HG03558 (cell line): ENCODE measurements around the gene CERS6.
A peak's percentile ranks its signal among the peaks of the same experiment; 100 is the strongest.
"Not testable (repeated sequence)": the region's sequence is repeated elsewhere in the genome, so short reads cannot be mapped to it uniquely, and the experiment has no call there.

Experiments used
- ATAC-seq: cut with Tn5 transposase; IDR thresholded peaks from one replicate; pipeline ENCODE4 v1.9.1; 2021; ENCODE audit warnings: moderate number of reproducible peaks; ENCODE audit not compliant: unreplicated experiment; ENCODE audit errors: extremely low read depth

CERS6 gene

GRCh38 chr2:168740788-168741187 is 284.7 kb downstream of the CERS6 start:
- ATAC-seq, result no peak

GRCh38 chr2:168742258-168742932 is 286.3 kb downstream of the CERS6 start:
- ATAC-seq, result no peak

DNA sequence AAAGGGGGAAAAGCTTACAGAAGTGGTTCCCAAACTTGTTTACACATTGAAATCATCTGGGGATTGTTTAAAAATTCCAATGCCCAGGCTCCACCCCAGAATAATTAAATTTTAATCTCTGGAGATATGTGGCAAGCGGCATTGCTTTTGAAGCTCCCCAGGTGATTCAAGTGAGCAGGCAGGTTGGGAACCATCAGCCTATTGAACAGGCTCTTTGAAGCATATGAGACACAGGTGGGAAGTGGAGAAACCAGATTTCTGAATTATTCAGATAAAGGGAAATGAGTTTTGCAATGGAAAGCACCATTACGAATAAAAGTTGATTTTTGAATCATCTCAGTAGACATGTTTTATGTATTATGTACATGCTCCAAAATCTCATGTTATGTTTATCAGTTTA is 288.8 kb downstream of the CERS6 start:
- ATAC-seq, result no peak

- ATAC-seq, result no peak
Measured at GRCh38 chr2:168748461-168748860, 292.4 kb downstream of the CERS6 start.

DNA sequence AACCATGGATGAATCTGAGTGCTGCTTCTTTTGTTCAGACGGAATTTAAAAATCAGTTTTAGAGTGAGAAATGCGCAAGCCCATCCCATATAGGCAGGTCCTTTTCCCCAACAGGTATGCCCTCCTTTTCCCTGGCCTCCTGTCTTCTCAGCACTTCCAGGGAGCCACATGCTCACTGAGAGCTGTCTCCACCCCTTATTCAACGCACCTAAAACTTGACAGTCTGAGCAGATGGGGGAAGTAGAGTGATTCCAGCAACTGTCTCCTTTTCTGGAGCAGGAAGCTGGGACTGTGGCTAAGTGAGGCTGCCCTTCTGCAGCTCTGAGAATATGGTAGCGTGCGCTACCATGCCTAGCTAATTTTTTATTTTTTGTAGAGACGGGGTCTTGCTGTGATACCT is 293.2 kb downstream of the CERS6 start:
- ATAC-seq, result no peak

DNA sequence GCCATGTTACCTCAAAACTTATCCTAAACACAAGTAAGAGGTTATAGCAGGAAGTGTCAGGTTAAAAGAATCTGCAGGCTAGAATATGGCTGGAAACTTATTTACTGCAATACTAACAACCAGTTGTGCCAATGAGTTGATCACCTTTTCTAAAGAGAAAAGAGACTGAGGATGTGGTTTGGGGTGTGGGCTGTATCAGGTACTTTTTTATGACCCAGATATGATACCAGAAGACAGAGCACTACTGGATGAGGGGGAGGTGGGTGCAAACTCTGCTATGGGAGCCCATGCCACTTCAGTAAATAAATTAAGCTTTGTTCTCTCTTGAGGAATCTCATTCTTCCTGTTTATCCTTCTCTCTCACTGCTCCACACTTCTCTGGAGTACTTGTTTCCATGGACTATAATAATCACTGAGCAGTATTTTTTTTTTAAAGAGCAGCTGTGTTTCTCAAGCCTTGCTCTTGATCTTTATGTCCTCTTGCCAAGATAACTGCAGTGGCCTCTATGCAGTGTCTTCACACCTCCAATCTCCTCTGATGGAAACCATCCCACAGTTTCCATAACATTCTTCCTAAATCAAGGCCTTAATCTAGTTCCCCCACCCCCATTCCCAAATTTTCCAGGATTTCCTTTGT is 295.1 kb downstream of the CERS6 start:
- ATAC-seq, result peak; percentile 71

DNA sequence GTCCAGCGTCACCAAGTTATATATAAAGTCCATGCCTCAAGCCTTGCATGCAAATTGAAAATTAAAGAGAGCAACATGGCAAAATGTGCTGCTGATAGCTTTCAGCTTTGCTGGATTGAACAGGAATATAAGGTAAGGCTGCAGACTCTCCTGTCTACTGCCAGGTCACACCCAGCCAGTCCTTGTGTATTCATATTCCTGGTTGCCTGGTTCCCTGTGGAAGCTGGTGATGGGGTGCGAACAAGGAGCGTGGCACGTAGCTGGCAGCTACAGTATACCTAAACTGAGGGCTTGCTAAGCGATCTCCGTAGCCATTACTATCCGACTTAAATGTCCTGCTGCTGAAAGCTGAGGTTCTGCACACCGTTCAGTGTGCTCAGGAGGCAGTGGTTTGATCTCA is 296.3 kb downstream of the CERS6 start:
- ATAC-seq, result no peak

- ATAC-seq, result no peak
Measured at GRCh38 chr2:168753765-168754329, 297.8 kb downstream of the CERS6 start.

- ATAC-seq, result no peak
Measured at GRCh38 chr2:168757223-168757622, 301.2 kb downstream of the CERS6 start.

DNA sequence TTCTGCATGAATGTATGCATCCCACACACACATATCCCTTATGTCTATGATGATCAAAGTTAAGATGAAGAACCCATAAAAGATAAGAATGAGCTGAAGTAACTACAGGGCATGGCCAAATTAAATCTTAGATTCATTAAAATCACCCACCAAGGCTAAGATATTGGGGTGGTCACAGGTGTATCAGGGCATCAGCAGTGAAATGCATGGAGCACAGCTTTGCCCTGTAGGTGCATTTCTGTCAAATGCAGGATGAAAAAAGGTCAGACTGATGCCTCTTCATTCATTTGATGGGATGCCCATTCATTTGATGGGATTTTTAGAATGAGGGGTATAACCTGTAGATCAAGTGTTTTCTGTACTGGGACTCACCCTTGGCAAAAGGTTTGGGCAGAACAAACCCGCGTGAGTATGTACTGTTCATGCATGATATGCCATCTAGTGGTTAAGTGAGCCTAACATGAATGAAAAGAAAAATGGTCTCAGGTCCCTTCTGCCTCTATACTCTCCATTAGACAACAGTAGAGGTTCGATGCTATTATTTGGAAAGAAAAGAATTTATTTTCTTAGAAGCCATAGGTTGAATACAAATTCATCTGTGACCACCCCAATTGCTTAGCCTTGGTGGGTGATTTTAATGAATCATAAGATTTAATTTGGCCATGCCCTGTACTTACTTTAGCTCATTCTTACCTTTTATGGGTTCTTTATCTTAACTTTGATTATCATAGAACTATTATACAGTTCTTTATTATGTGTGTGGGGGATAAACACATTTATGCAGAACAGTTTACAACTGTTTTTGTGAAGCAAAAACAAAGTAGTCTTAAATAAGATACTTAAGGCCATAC is 303.1 kb downstream of the CERS6 start:
- peak; percentile 91 for ATAC-seq

- no peak for ATAC-seq
Measured at GRCh38 chr2:168765401-168765800, 309.3 kb downstream of the CERS6 start.

DNA sequence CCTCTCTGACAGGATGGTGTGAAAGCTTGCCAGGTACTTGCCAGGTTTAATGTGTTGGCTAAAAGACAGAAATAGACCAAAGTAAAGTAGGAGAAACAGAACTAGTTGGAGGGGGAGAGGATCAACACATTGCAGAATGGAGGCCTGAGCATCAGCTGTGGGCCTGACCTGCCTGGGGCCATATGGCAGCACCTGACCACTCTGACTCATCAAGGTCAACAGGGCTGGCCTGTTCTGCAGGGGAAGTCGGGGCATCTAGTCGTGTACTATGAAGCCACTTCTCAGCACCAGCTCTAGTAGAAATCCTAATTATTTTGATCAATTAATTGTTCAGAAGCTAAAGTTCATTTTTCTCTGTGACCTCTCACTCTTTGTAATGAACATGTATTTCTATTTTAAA is 310.5 kb downstream of the CERS6 start:
- ATAC-seq, result no peak

DNA sequence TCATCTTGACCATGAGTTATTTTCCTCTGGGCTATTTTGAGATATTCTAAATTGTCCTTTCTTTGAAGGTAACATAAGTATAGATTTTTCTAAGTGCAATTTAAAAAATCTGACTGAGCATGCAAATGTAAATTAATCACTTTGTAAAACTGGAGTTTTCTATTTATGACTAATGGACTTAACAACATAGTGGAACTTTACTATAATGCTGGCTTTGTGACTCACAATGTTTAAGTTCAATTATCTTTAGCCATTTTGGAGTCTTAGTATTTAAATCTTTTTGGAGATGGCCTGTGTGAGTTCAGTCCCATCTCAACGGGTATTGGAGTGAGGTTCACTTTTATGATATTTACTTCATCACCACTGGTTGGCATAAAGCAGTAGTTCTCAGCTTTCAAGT is 311.2 kb downstream of the CERS6 start:
- ATAC-seq, result no peak

DNA sequence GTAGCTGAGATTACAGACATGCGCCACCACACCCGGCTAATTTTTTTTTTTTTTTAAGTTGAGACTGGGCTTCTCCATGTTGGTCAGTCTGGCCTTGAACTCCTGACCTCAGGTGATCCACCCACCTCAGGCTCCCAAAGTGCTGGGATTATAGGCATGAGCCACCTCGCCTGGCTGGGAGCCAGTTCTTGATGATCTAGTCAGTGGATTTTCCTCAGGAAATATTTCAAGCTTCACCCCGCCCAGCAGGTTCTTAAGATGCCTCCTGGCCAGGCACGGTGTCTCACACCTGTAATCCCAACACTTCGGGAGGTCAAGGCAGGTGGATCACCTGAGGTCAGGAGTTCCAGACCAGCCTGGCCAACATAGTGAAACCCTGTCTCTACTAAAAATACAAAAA is 312.3 kb downstream of the CERS6 start:
- not testable (repeated sequence) for ATAC-seq

DNA sequence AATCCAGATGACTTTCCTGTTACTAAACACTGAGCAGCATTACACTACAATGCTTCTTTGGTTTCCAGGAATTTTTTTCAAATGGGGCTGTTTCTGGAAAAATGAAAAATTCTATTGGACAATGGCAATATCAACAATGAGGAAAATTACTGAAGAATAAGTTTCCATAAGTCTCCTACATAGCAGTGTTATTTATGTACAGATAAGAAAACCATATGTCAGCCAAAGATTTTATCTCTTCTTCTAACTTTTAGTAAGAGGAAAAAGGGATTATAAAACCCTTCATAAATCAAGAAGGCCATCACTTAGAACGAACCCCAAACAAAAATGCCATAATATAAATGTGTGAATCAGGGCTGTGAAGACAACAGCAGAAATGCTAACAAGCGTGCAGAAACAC is 314.7 kb downstream of the CERS6 start:
- no peak for ATAC-seq

DNA sequence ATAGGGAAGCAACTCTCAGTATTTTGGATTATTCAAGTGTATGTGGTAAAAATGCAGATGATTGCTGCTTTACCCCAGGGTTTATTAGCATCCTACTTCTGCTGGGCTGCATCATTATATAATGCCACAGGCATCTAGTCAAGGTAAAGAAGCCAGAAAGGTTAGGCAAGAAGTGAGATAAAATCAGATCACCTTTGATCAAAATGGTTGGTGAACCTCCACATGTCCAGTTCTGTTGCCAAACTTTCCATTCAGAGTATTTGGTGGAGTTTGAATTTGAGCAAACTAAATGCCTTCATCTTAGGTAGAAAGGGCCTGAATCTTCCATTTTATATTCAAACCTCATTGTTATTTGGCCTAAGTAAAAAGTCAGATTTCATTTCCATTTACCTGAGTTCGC is 316.6 kb downstream of the CERS6 start:
- no peak for ATAC-seq

- ATAC-seq, result no peak
Measured at GRCh38 chr2:168773128-168773527, 317.1 kb downstream of the CERS6 start.

- no peak for ATAC-seq
Measured at GRCh38 chr2:168773719-168774521, 317.8 kb downstream of the CERS6 start.

GRCh38 chr2:168775837-168776236 is 319.8 kb downstream of the CERS6 start:
- ATAC-seq, result no peak

- no peak for ATAC-seq
Measured at GRCh38 chr2:168780669-168781071, 324.6 kb downstream of the CERS6 start.
